SK-N-SH treated with all-trans-retinoic acid at 6 μM for 48 hours (cell line): ENCODE results near the gene NME7.
"Not testable (repeated sequence)": the region's sequence is repeated elsewhere in the genome, so short reads cannot be mapped to it uniquely, and the experiment has no call there.

ENCODE experiments used
- ATAC-seq: fragments of 200-7000 bp; cut with Tn5 transposase; 3 replicates; pipeline ENCODE4 v1.9.1; 2020; ENCODE audit warnings: mild to moderate bottlenecking, moderate library complexity
- ARNTL ChIP-seq: fragments of 450-650 bp; formaldehyde crosslinking; IDR thresholded peaks from 2 replicates; pipeline ENCODE4 v1.5.0; 2020; ENCODE audit warnings: low read depth, mild to moderate bottlenecking, moderate library complexity, borderline replicate concordance
- BACH2 ChIP-seq: fragments of 250-450 bp; sonication (Bioruptor Pico); IDR thresholded peaks from 2 replicates; pipeline ENCODE4 v1.9.0; 2021; ENCODE audit warnings: mild to moderate bottlenecking, borderline replicate concordance
- CSDC2 ChIP-seq: fragments of 250-450 bp; sonication (Bioruptor Pico); IDR thresholded peaks from 2 replicates; pipeline ENCODE4 v1.5.0; 2020; ENCODE audit warnings: mild to moderate bottlenecking, moderate library complexity
- ESRRG ChIP-seq: fragments of 250-450 bp; sonication (Bioruptor Pico); IDR thresholded peaks from 2 replicates; pipeline ENCODE4 v1.6.1; 2021; ENCODE audit warnings: mild to moderate bottlenecking
- GLIS3 ChIP-seq: fragments of 250-450 bp; sonication (Bioruptor Pico); IDR thresholded peaks from 2 replicates; pipeline ENCODE4 v1.5.0; 2020; ENCODE audit warnings: mild to moderate bottlenecking, moderate library complexity
- ISL1 ChIP-seq: fragments of 250-450 bp; sonication (Bioruptor Pico); IDR thresholded peaks from 2 replicates; pipeline ENCODE4 v2.1.2; 2022; ENCODE audit warnings: mild to moderate bottlenecking, moderate library complexity
- OSR1 ChIP-seq: fragments of 250-450 bp; sonication (Bioruptor Pico); IDR thresholded peaks from 2 replicates; pipeline ENCODE4 v1.8.0; 2022; ENCODE audit warnings: moderate library complexity, mild to moderate bottlenecking, inconsistent platforms
- RARB ChIP-seq: fragments of 250-450 bp; sonication (Bioruptor Pico); IDR thresholded peaks from 2 replicates; pipeline ENCODE4 v1.8.0; 2021; ENCODE audit warnings: mild to moderate bottlenecking, moderate library complexity
- SNAI2 ChIP-seq: fragments of 250-450 bp; sonication (Bioruptor Pico); IDR thresholded peaks from 2 replicates; pipeline ENCODE4 v1.5.0; 2020; ENCODE audit warnings: mild to moderate bottlenecking, moderate library complexity
- TCF4 ChIP-seq: fragments of 250-450 bp; sonication (Bioruptor Pico); IDR thresholded peaks from 2 replicates; pipeline ENCODE4 v1.8.0; 2021; ENCODE audit warnings: mild to moderate bottlenecking, moderate library complexity, borderline replicate concordance
- TOX ChIP-seq: fragments of 250-450 bp; sonication (Bioruptor Pico); IDR thresholded peaks from 2 replicates; pipeline ENCODE4 v1.8.0; 2021; ENCODE audit warnings: mild to moderate bottlenecking, moderate library complexity, borderline replicate concordance
- ZC3H10 ChIP-seq: fragments of 250-450 bp; sonication (Bioruptor Pico); IDR thresholded peaks from 2 replicates; pipeline ENCODE4 v1.5.1; 2021; ENCODE audit warnings: mild to moderate bottlenecking, moderate library complexity
- ZFP3 ChIP-seq: fragments of 250-450 bp; sonication (Bioruptor Pico); IDR thresholded peaks from 2 replicates; pipeline ENCODE4 v1.5.0; 2020; ENCODE audit warnings: mild to moderate bottlenecking, moderate library complexity
- ZFP30 ChIP-seq: fragments of 450-650 bp; formaldehyde crosslinking; IDR thresholded peaks from 2 replicates; pipeline ENCODE4 v1.5.0; 2022; ENCODE audit warnings: mild to moderate bottlenecking, moderate library complexity
- ZNF565 ChIP-seq: fragments of 450-650 bp; formaldehyde crosslinking; conservative IDR thresholded peaks from 2 replicates; pipeline ENCODE4 v1.5.0; 2020; ENCODE audit warnings: low read depth, mild to moderate bottlenecking, moderate library complexity
- ZNF70 ChIP-seq: fragments of 450-650 bp; formaldehyde crosslinking; IDR thresholded peaks from 2 replicates; pipeline ENCODE4 v1.5.0; 2020; ENCODE audit warnings: mild to moderate bottlenecking, moderate library complexity
- ZNF8 ChIP-seq: fragments of 450-650 bp; formaldehyde crosslinking; IDR thresholded peaks from 2 replicates; pipeline ENCODE4 v1.5.0; 2020; ENCODE audit warnings: mild to moderate bottlenecking, moderate library complexity
- TF ChIP-seq, protein P1 (sequence below): fragments of 250-450 bp; sonication (Bioruptor Pico); IDR thresholded peaks from 2 replicates; pipeline ENCODE4 v1.8.0; 2021; ENCODE audit warnings: low read depth, mild to moderate bottlenecking, moderate library complexity, borderline replicate concordance
- TF ChIP-seq, protein P2 (sequence below): fragments of 250-450 bp; sonication (Bioruptor Pico); IDR thresholded peaks from 2 replicates; pipeline ENCODE4 v1.5.1; 2020; ENCODE audit warnings: low read depth, mild to moderate bottlenecking, moderate library complexity

Gene NME7

DNA sequence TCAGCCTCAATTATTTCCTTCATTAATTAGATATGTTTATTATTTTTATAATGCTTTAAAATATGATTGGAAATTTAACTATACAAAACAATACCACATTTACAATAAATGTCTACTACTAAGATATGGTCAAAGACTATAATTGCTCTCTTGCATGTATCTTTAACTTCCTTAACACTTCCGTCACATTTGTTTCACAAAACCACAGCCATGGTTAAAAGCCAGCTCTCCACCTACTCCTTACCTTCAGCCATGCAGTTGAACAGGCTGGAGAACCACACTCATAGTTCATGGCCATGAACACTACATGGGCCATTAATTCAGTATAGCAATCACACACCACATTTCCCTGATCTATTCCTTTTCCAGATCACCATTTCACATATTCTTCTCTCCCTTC is 72.2 kb downstream of the NME7 start:
- TF ChIP-seq ZNF565 (CRISPR knock-in tag) (no peak), ZNF70 (CRISPR knock-in tag) (no peak), ZFP30 (no peak), RARB (no peak), ISL1 (CRISPR knock-in tag) (no peak)
- TF ChIP-seq, all 23 proteins: peak for 0
- no peak for ATAC-seq

DNA sequence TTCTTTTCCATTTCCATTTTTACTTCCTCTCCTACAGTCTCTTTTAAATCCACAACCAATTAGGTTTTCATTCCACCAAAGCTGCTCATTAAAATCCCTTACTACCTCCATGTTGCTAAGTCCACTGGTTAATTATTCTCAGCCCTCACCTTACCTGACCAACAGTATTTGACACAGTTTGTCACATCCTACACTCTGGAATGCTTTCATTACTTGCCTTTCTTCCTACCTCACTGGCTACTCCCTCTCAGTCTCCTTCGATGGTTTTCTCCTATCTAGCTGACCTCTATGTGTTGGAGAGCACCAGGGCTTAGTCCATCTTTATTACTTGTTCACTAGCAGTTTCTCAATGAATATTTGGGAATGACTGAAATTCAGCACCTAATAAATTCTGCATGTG is 78.6 kb downstream of the NME7 start:
- ATAC-seq: no peak
- TF ChIP-seq ZNF8 (no peak), CSDC2 (CRISPR knock-in tag) (no peak), ZNF70 (CRISPR knock-in tag) (no peak)

DNA sequence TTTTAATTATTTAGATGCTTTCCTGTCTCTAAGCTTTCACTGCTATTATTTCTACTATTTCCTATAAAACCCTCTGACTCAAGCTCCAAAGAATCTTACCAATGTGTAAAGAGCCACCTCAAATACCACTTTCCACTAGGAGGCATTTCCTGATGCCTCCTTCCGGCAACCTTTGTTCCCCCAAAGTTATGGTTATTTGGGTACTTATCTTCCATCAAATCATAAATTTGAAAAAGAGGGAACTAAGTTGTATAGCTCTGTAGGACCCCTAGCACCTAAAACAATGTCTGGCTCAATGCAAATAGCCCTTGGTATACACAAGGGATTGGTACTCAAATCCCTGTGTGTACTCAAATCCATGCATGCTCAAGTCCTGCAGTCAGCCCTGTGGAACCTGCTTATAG is 79.6 kb downstream of the NME7 start:
- TF ChIP-seq GLIS3 (no peak), TCF4 (CRISPR knock-in tag) (no peak), BACH2 (CRISPR knock-in tag) (no peak), ZNF565 (CRISPR knock-in tag) (no peak)
- ATAC-seq: peak; percentile 89

DNA sequence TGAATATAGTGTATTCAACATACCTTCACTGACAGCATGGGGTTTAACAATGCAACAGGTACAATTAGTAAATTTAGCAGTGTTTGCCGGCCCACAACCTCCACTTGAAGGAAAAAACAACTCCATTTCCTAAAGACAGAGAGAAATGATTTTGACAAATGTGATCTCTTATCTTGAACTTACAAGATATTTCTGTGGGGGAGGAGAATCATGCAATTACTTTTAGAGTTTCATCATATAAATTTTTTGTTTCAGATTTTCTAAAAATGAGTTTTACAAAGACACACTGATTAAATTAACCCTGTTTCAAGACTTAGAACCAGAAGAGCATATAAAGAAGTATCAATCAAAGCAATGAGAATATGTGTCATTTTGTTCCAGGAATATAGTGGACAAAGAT is 80.3 kb downstream of the NME7 start:
- no peak for TF ChIP-seq RARB
- TF ChIP-seq, protein P1, sequence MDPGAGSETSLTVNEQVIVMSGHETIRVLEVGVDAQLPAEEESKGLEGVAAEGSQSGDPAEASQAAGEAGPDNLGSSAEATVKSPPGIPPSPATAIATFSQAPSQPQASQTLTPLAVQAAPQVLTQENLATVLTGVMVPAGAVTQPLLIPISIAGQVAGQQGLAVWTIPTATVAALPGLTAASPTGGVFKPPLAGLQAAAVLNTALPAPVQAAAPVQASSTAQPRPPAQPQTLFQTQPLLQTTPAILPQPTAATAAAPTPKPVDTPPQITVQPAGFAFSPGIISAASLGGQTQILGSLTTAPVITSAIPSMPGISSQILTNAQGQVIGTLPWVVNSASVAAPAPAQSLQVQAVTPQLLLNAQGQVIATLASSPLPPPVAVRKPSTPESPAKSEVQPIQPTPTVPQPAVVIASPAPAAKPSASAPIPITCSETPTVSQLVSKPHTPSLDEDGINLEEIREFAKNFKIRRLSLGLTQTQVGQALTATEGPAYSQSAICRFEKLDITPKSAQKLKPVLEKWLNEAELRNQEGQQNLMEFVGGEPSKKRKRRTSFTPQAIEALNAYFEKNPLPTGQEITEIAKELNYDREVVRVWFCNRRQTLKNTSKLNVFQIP: no peak
- no peak for ATAC-seq

DNA sequence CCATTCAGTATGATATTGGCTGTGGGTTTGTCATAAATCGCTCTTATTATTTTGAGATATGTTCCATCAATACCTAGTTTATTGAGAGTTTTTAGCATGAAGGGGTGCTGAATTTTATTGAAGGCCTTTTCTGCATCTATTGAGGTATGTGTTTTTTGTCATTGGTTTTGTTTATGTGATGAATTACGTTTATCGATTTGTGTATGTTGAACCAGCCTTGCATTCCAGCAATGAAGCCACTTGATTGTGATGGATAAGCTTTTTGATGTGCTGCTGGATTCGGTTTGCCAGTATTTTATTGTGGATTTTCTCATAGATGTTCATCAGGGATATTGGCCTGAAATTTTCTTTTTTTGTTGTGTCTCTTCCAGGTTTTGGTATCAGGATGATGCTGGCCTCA is 86.0 kb downstream of the NME7 start:
- not testable (repeated sequence) for ATAC-seq

DNA sequence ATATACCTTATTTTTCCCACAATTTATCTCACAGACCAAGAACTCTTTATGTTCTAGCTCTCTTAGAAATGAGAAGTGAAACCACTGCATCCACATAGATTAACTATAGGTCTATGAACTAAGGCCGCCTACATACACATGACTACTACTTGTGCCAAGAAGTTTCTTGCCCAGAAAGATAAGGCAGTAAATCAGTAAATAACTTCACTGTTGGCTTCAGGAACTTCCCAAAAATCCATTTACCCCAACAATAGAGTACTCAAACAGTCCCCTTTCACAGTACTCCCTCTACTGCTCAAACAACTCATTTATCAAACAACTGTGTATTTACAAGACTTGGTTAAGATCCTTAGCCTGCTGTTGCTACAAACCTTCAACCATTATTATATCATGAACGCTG is 96.5 kb downstream of the NME7 start:
- TF ChIP-seq BACH2 (CRISPR knock-in tag): no peak
- TF ChIP-seq SNAI2 (CRISPR knock-in tag): no peak
- TF ChIP-seq, protein P2, sequence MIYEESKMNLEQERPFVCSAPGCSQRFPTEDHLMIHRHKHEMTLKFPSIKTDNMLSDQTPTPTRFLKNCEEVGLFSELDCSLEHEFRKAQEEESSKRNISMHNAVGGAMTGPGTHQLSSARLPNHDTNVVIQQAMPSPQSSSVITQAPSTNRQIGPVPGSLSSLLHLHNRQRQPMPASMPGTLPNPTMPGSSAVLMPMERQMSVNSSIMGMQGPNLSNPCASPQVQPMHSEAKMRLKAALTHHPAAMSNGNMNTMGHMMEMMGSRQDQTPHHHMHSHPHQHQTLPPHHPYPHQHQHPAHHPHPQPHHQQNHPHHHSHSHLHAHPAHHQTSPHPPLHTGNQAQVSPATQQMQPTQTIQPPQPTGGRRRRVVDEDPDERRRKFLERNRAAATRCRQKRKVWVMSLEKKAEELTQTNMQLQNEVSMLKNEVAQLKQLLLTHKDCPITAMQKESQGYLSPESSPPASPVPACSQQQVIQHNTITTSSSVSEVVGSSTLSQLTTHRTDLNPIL (CRISPR knock-in tag): no peak
- TF ChIP-seq, protein P1: no peak
- TF ChIP-seq ZC3H10: no peak
- no peak for TF ChIP-seq GLIS3
- no peak for TF ChIP-seq CSDC2 (CRISPR knock-in tag)
- no peak for TF ChIP-seq ZNF565 (CRISPR knock-in tag)
- TF ChIP-seq ARNTL (CRISPR knock-in tag): no peak
- TF ChIP-seq TOX (CRISPR knock-in tag): no peak
- no peak for TF ChIP-seq ISL1 (CRISPR knock-in tag)
- TF ChIP-seq ESRRG (CRISPR knock-in tag): no peak
- TF ChIP-seq ZNF8: no peak
- peak; percentile 61 for ATAC-seq

DNA sequence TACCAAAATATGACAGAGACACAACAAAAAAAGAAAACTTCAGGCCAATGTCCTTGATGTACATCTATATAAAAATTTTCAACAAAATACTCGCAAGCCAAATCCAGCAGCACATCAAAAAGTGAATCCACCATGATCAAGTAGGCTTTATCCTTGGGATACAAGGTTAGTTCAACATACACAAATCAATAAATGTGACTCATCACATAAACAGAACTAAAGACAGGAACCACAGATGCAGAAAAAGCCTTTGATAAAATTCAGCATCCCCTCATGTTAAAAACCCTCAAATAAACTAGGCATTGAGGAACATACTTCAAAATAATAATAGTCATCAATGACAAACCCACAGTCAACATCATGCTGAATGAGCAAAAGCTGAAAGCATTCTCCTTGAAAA is 101.5 kb downstream of the NME7 start:
- no peak for ATAC-seq
- TF ChIP-seq ZFP30 (no peak), ZNF565 (CRISPR knock-in tag) (no peak), CSDC2 (CRISPR knock-in tag) (no peak), ESRRG (CRISPR knock-in tag) (no peak), ZFP3 (CRISPR knock-in tag) (no peak), ZC3H10 (no peak), BACH2 (CRISPR knock-in tag) (no peak), ZNF70 (CRISPR knock-in tag) (no peak), ARNTL (CRISPR knock-in tag) (no peak), TCF4 (CRISPR knock-in tag) (no peak), OSR1 (CRISPR knock-in tag) (no peak), RARB (no peak)
- TF ChIP-seq, protein P1: no peak
- TF ChIP-seq, protein P2 (CRISPR knock-in tag): no peak
- TF ChIP-seq, all 23 proteins: peak for 0
